Mesodermal cell (in vitro differentiated cells): Measurements from ENCODE around the gene FAM193B.

Source experiments
- H3K27ac ChIP-seq: 2 replicates; pipeline ENCODE4 v1.7.0; 2013; ENCODE audit warnings: mild to moderate bottlenecking, low read depth, low read length, moderate library complexity; ENCODE audit not compliant: severe bottlenecking
- H3K36me3 ChIP-seq: 2 replicates; pipeline ENCODE4 v1.7.1; 2013; ENCODE audit warnings: mild to moderate bottlenecking, low read length, moderate library complexity; ENCODE audit not compliant: control insufficient read depth, insufficient read depth
- H3K4me1 ChIP-seq: one replicate; pipeline ENCODE4 v1.7.1; 2013; ENCODE audit warnings: mild to moderate bottlenecking, low read length; ENCODE audit not compliant: insufficient read depth, control insufficient read depth, poor library complexity, severe bottlenecking
- H3K4me3 ChIP-seq: 2 replicates; pipeline ENCODE4 v1.7.0; 2013; ENCODE audit warnings: low read length, control low read depth, mild to moderate bottlenecking; ENCODE audit not compliant: insufficient read depth, poor library complexity, severe bottlenecking; ENCODE audit errors: extremely low read depth
- H3K9me3 ChIP-seq: 2 replicates; pipeline ENCODE4 v1.7.1; 2013; ENCODE audit warnings: mild to moderate bottlenecking, low read length, moderate library complexity; ENCODE audit not compliant: control insufficient read depth
- WGBS, 2 experiments: methylation state at CpG; one replicate each; pipeline ENCODE4 v1.1.5; 2013; ENCODE audit warnings: missing lambda C conversion rate in 2 of 2; ENCODE audit not compliant: insufficient coverage in 2 of 2; 5-methylcytosine and 5-hydroxymethylcytosine counted together

Gene FAM193B

GRCh38 chr5:177514541-177514940, 39.8 kb downstream of the FAM193B start:
- Histone ChIP-seq H3K4me3 (no peak overlapping the region), H3K4me1 (peaks cover 13% of the 10 kb centered on the region), H3K36me3 (peaks cover 62% of the 10 kb centered on the region), H3K9me3 (no peaks in the 10 kb centered on the region), H3K27ac (no peak overlapping the region)
- 92 to 99% methylated on average over 10 to 11 of the region's 11 CpGs for WGBS, 2 experiments

GRCh38 chr5:177513500-177513899, 40.9 kb downstream of the FAM193B start:
- peaks cover 11% of the 10 kb centered on the region for H3K4me1 ChIP-seq
- H3K27ac ChIP-seq: no peak overlapping the region
- H3K36me3 ChIP-seq: peaks cover 60% of the 10 kb centered on the region
- 97 to 98% methylated on average over 15 of the region's 15 CpGs for WGBS, 2 experiments
- H3K4me3 ChIP-seq: no peak overlapping the region
- H3K9me3 ChIP-seq: no peaks in the 10 kb centered on the region

GRCh38 chr5:177512736-177513380, 41.5 kb downstream of the FAM193B start:
- H3K36me3 ChIP-seq: peaks cover 64% of the 10 kb centered on the region

GRCh38 chr5:177511796-177512675, 42.3 kb downstream of the FAM193B start:
- no peak overlapping the region for H3K27ac ChIP-seq
- no peaks in the 10 kb centered on the region for H3K9me3 ChIP-seq
- peaks cover 67% of the 10 kb centered on the region for H3K36me3 ChIP-seq
- no peak overlapping the region for H3K4me3 ChIP-seq
- 96 to 97% methylated on average over 30 to 31 of the region's 34 CpGs for WGBS, 2 experiments
- peaks cover 11% of the 10 kb centered on the region for H3K4me1 ChIP-seq

More at GRCh38 chr5:177512736-177513380, 41.5 kb downstream of the FAM193B start:
- no peaks in the 10 kb centered on the region for H3K9me3 ChIP-seq
- H3K4me1 ChIP-seq: peaks cover 11% of the 10 kb centered on the region
- H3K27ac ChIP-seq: no peak overlapping the region
- 94% methylated on average over 14 to 16 of the region's 16 CpGs for WGBS, 2 experiments
- H3K4me3 ChIP-seq: no peak overlapping the region

GRCh38 chr5:177511181-177511580, 43.2 kb downstream of the FAM193B start:
- Histone ChIP-seq H3K36me3 (peaks cover 69% of the 10 kb centered on the region), H3K27ac (no peak overlapping the region), H3K4me3 (no peak overlapping the region), H3K4me1 (peaks cover 11% of the 10 kb centered on the region), H3K9me3 (no peaks in the 10 kb centered on the region)
- WGBS, 2 experiments: 82 to 93% methylated on average over 2 to 5 of the region's 5 CpGs

- H3K27ac ChIP-seq: no peak overlapping the region
- no peaks in the 10 kb centered on the region for H3K9me3 ChIP-seq
- H3K4me1 ChIP-seq: peaks cover 11% of the 10 kb centered on the region
- H3K4me3 ChIP-seq: no peak overlapping the region
- WGBS, 2 experiments: 96 to 98% methylated on average over 15 of the region's 15 CpGs
- peaks cover 66% of the 10 kb centered on the region for H3K36me3 ChIP-seq
Measured at GRCh38 chr5:177510567-177511053, 43.8 kb downstream of the FAM193B start.

GRCh38 chr5:177509991-177510566, 44.3 kb downstream of the FAM193B start:
- Histone ChIP-seq H3K27ac (no peak overlapping the region), H3K9me3 (no peaks in the 10 kb centered on the region), H3K4me3 (no peak overlapping the region), H3K36me3 (peaks cover 61% of the 10 kb centered on the region), H3K4me1 (peaks cover 11% of the 10 kb centered on the region)
- WGBS, 2 experiments: 92 to 97% methylated on average over 9 to 11 of the region's 11 CpGs

- Histone ChIP-seq H3K4me1 (peaks cover 11% of the 10 kb centered on the region), H3K27ac (no peak within 1 kb of the TSS), H3K36me3 (peaks cover 59% of the 10 kb centered on the region), H3K4me3 (no peak within 1 kb of the TSS), H3K9me3 (no peaks in the 10 kb centered on the region)
- 82% methylated on average over 9 to 19 of the region's 20 CpGs for WGBS, 2 experiments
Measured at GRCh38 chr5:177509381-177509951, 44.9 kb downstream of the FAM193B start, which contains the start of gene DOK3. TSS of gene DOK3 (minus strand) at chr5:177509826. CDS start at chr5:177509540, 286 bp downstream.

- Histone ChIP-seq H3K36me3 (peaks cover 53% of the 10 kb centered on the region), H3K4me3 (no peak overlapping the region), H3K27ac (no peak overlapping the region), H3K4me1 (peaks cover 11% of the 10 kb centered on the region), H3K9me3 (no peaks in the 10 kb centered on the region)
- 81 to 84% methylated on average over 6 to 8 of the region's 8 CpGs for WGBS, 2 experiments
Measured at GRCh38 chr5:177508837-177509236, 45.5 kb downstream of the FAM193B start.

GRCh38 chr5:177508221-177508611, 46.1 kb downstream of the FAM193B start:
- Histone ChIP-seq H3K27ac (no peak overlapping the region), H3K9me3 (no peaks in the 10 kb centered on the region), H3K36me3 (peaks cover 53% of the 10 kb centered on the region), H3K4me1 (peaks cover 11% of the 10 kb centered on the region), H3K4me3 (no peak overlapping the region)
- 98% methylated on average over 23 to 24 of the region's 26 CpGs for WGBS, 2 experiments
